Panc1 (cell line): ENCODE results near the gene PIGZ. TPM values are rescaled to one million over a fixed set of nuclear protein-coding genes. Genes with fewer than 3 reads are reported as not detected.

Source experiments
- ATAC-seq: fragments of 200-7000 bp; cut with Tn5 transposase; 2 replicates; pipeline ENCODE4 v1.9.1; 2020; ENCODE audit warnings: mild to moderate bottlenecking, moderate library complexity
- BruUV-seq: library from RNA; stranded (reverse); fragments of 400-500 nt; replicated peaks from 2 replicates; lab custom pipeline; 2021; lab: Mats Ljungman, UMichigan
- CTCF ChIA-PET: fragments of 300-600 bp; sonication (Branson Sonifier 250); formaldehyde crosslinking; loops from one replicate; lab custom pipeline; 2022; ENCODE audit warnings: antibody characterized with exemption; lab: Charles Lee
- POLR2A ChIA-PET: fragments of 300-600 bp; sonication (Branson Sonifier 250); formaldehyde crosslinking; loops from one replicate; lab custom pipeline; 2022; ENCODE audit warnings: antibody characterized with exemption; lab: Charles Lee
- DNase-seq: peaks from one replicate; pipeline ENCODE4 v3.0.0-alpha.2; 2010; ENCODE audit warnings: low read depth, low spot score
- H3K27ac ChIP-seq: 2 replicates; pipeline ENCODE4 v1.5.1; 2011; ENCODE audit warnings: mild to moderate bottlenecking, low read length, inconsistent platforms
- H3K27me3 ChIP-seq: fragments of 200-500 bp; sonication (Bioruptor generic); 2 replicates; pipeline ENCODE4 v1.6.0; 2014; ENCODE audit warnings: low read length, inconsistent platforms; ENCODE audit not compliant: control insufficient read depth, insufficient read depth
- H3K36me3 ChIP-seq: fragments of 200-500 bp; sonication (Bioruptor generic); 2 replicates; pipeline ENCODE4 v1.5.1; 2014; ENCODE audit warnings: inconsistent platforms, mild to moderate bottlenecking, low read length, moderate library complexity; ENCODE audit not compliant: control insufficient read depth, insufficient read depth
- H3K4me1 ChIP-seq: 2 replicates; pipeline ENCODE4 v1.5.1; 2011; ENCODE audit warnings: inconsistent platforms, mild to moderate bottlenecking, low read length, moderate library complexity; ENCODE audit not compliant: control insufficient read depth, insufficient read depth
- H3K4me3 ChIP-seq, 2 experiments: 2 replicates each; pipeline ENCODE4 v1.5.1; 2011 to 2012; ENCODE audit warnings: low read depth in 2 of 2, low read length in 2 of 2, mild to moderate bottlenecking in 2 of 2, inconsistent platforms in 1 of 2, moderate library complexity in 1 of 2
- H3K9me3 ChIP-seq: fragments of 200-500 bp; sonication (Bioruptor generic); 2 replicates; pipeline ENCODE4 v1.5.1; 2014; ENCODE audit warnings: low read depth, mild to moderate bottlenecking, inconsistent platforms, low read length, moderate library complexity; ENCODE audit not compliant: control insufficient read depth, insufficient read depth
- CTCF ChIP-seq: fragments of 450-650 bp; IDR thresholded peaks from 2 replicates; pipeline ENCODE4 v1.5.1; 2017; ENCODE audit warnings: mild to moderate bottlenecking
- POLR2AphosphoS5 ChIP-seq: IDR thresholded peaks from 2 replicates; pipeline ENCODE4 v1.6.1; 2012; ENCODE audit warnings: mild to moderate bottlenecking, low read depth, low read length, moderate library complexity
- REST ChIP-seq, 2 experiments: IDR thresholded peaks; 2 replicates each; pipeline ENCODE4 v1.6.1; 2011 to 2012; ENCODE audit warnings: low read depth in 2 of 2, control low read depth in 1 of 2, low read length in 1 of 2, mild to moderate bottlenecking in 1 of 2, moderate library complexity in 1 of 2; ENCODE audit not compliant: insufficient read depth in 1 of 2
- SIN3A ChIP-seq: IDR thresholded peaks from 2 replicates; pipeline ENCODE4 v1.6.1; 2012; ENCODE audit warnings: low read depth, mild to moderate bottlenecking, low read length, moderate library complexity, borderline replicate concordance; ENCODE audit not compliant: insufficient read depth
- TCF7L2 ChIP-seq: IDR thresholded peaks from 2 replicates; pipeline ENCODE4 v1.6.1; 2011; ENCODE audit warnings: mild to moderate bottlenecking, low read depth, low read length, inconsistent platforms
- in situ Hi-C: cut with HindIII; loops from 2 replicates; pipeline ENCODE4 v1.10.0; 2016; ENCODE audit warnings: low sequenced_read_pairs, low pct_unique_long_range_greater_than_20kb
- intact Hi-C: fragments of 100-400 bp; cut with micrococcal nuclease; formaldehyde crosslinking; loops from one replicate; pipeline ENCODE4 v1.10.0; 2022; ENCODE audit not compliant: unreplicated experiment
- total RNA-seq: library from RNA; stranded (reverse); gene quantifications from one replicate; pipeline ENCODE4 v1.2.1, GENCODE V29; 2021; ENCODE audit not compliant: unreplicated experiment

The PIGZ gene
- total RNA-seq, 1 experiment from 2014 or later: 6.3 TPM

GRCh38 chr3:196967412-196968232 lies 1.0 kb downstream of the PIGZ start:
- in situ Hi-C loops (no loop called here), intact Hi-C loops (no loop called here)
- no peaks in the 10 kb centered on the region for H3K27me3 ChIP-seq
- BruUV-seq: no TSS peak
- ATAC-seq (no peak), DNase-seq (no peak)
- ChIA-PET POLR2A (no interaction called here), CTCF (no interaction called here)
- no peaks in the 10 kb centered on the region for H3K36me3 ChIP-seq
- TF ChIP-seq TCF7L2 (no peak), POLR2AphosphoS5 (no peak), SIN3A (no peak), CTCF (no peak), REST (IDR thresholded peaks at IDR 0.05; ENCODE audit: insufficient read depth in 1 of 2, low read depth in 2 of 2, low read length in 1 of 2) (no peak)
- H3K4me3 ChIP-seq: peak overlapping the region; percentile 63 to 72
- H3K27ac ChIP-seq: no peak overlapping the region
- H3K9me3 ChIP-seq: no peaks in the 10 kb centered on the region
- peaks cover 12% of the 10 kb centered on the region for H3K4me1 ChIP-seq

GRCh38 chr3:196966526-196967401 lies 1.9 kb downstream of the PIGZ start:
- no peaks in the 10 kb centered on the region for H3K27me3 ChIP-seq
- intact Hi-C loops: no loop called here
- ATAC-seq: no peak
- peaks cover 12% of the 10 kb centered on the region for H3K4me1 ChIP-seq
- no peak for DNase-seq
- in situ Hi-C loops: no loop called here
- TF ChIP-seq TCF7L2 (no peak), REST (IDR thresholded peaks at IDR 0.05; ENCODE audit: insufficient read depth in 1 of 2, low read depth in 2 of 2, low read length in 1 of 2) (no peak), SIN3A (no peak), CTCF (no peak), POLR2AphosphoS5 (no peak)
- no peak overlapping the region for H3K27ac ChIP-seq
- H3K9me3 ChIP-seq: no peaks in the 10 kb centered on the region
- H3K4me3 ChIP-seq: no peak overlapping the region
- POLR2A ChIA-PET: no interaction called here
- BruUV-seq: no TSS peak
- CTCF ChIA-PET: no interaction called here
- H3K36me3 ChIP-seq: no peaks in the 10 kb centered on the region
